Neural cell (in vitro differentiated cells): ENCODE measurements around the gene RPL7A. TPM values are rescaled to one million over a fixed set of nuclear protein-coding genes. Genes with fewer than 3 reads are reported as not detected.
A peak's percentile ranks its signal among the peaks of the same experiment; 100 is the strongest.

Experiments used
- H2AFZ ChIP-seq: fragments of 200-600, 300-800 bp; sonication (generic), shearing (Covaris generic); 2 replicates; pipeline ENCODE4 v1.6.0; 2014; ENCODE audit warnings: low read depth, mild to moderate bottlenecking, antibody characterized with exemption, low read length, moderate library complexity
- H3F3A ChIP-seq: fragments of 200-600 bp; shearing (Covaris generic); 2 replicates; pipeline ENCODE4 v1.6.1; 2016; ENCODE audit warnings: mild to moderate bottlenecking, moderate library complexity, mixed read lengths, antibody characterized with exemption, low read length; ENCODE audit not compliant: insufficient read depth, poor library complexity, severe bottlenecking
- H3K27ac ChIP-seq: fragments of 200-600, 300-800 bp; sonication (generic), shearing (Covaris generic); 2 replicates; pipeline ENCODE4 v1.5.1; 2014; ENCODE audit warnings: mild to moderate bottlenecking, low read length, moderate library complexity
- H3K27me3 ChIP-seq: fragments of 300-800, 200-600 bp; sonication (generic), shearing (Covaris generic); 2 replicates; pipeline ENCODE4 v1.6.0; 2014; ENCODE audit warnings: mild to moderate bottlenecking, low read depth, low read length, moderate library complexity; ENCODE audit not compliant: insufficient read depth
- H3K36me3 ChIP-seq: fragments of 300-800, 200-600 bp; sonication (generic), shearing (Covaris generic); 2 replicates; pipeline ENCODE4 v1.5.1; 2014; ENCODE audit warnings: mild to moderate bottlenecking, antibody characterized with exemption, low read length, moderate library complexity; ENCODE audit not compliant: insufficient read depth
- H3K4me2 ChIP-seq: fragments of 300-800, 200-600 bp; sonication (generic), shearing (Covaris generic); 2 replicates; pipeline ENCODE4 v1.6.0; 2014; ENCODE audit warnings: mild to moderate bottlenecking, low read length
- H3K4me3 ChIP-seq: fragments of 300-800, 200-600 bp; sonication (generic), shearing (Covaris generic); 2 replicates; pipeline ENCODE4 v1.5.1; 2014; ENCODE audit warnings: mild to moderate bottlenecking, low read length, moderate library complexity
- H3K79me2 ChIP-seq: fragments of 200-600 bp; shearing (Covaris generic); replicated peaks from 2 replicates; pipeline ENCODE4 v1.6.0; 2014; ENCODE audit warnings: mild to moderate bottlenecking, low read length, moderate library complexity; ENCODE audit not compliant: insufficient read depth
- H3K9ac ChIP-seq: fragments of 300-800, 200-600 bp; sonication (generic), shearing (Covaris generic); 2 replicates; pipeline ENCODE4 v1.6.1; 2016; ENCODE audit warnings: mild to moderate bottlenecking, low read length, mixed read lengths
- H3K9me2 ChIP-seq: fragments of 200-600 bp; shearing (Covaris generic); 2 replicates; pipeline ENCODE4 v1.6.1; 2016; ENCODE audit warnings: mild to moderate bottlenecking, low read length, mixed read lengths; ENCODE audit not compliant: insufficient read depth
- H3K9me3 ChIP-seq: fragments of 200-600, 300-800 bp; sonication (generic), shearing (Covaris generic); 2 replicates; pipeline ENCODE4 v1.6.1; 2016; ENCODE audit warnings: mild to moderate bottlenecking, mixed run types, low read length, moderate library complexity, mixed read lengths
- H4K20me1 ChIP-seq: fragments of 200-600 bp; shearing (Covaris generic); 2 replicates; pipeline ENCODE4 v1.6.1; 2016; ENCODE audit warnings: mild to moderate bottlenecking, mixed run types; ENCODE audit not compliant: insufficient read depth
- EP300 ChIP-seq: fragments of 450-650 bp; conservative IDR thresholded peaks from 2 replicates; pipeline ENCODE4 v1.6.1; 2014; ENCODE audit warnings: antibody characterized with exemption, mild to moderate bottlenecking, moderate library complexity; ENCODE audit not compliant: poor library complexity, severe bottlenecking
- EZH2 ChIP-seq: fragments of 200-600, 300-800 bp; shearing (Covaris generic), sonication (generic); IDR thresholded peaks from 2 replicates; pipeline ENCODE4 v1.6.1; 2014; ENCODE audit warnings: antibody characterized with exemption, low read length, borderline replicate concordance, mild to moderate bottlenecking; ENCODE audit not compliant: insufficient read depth, poor library complexity, severe bottlenecking
- MXI1 ChIP-seq: fragments of 450-650 bp; conservative IDR thresholded peaks from 2 replicates; pipeline ENCODE4 v1.6.1; 2014; ENCODE audit warnings: antibody characterized with exemption, mild to moderate bottlenecking; ENCODE audit not compliant: poor library complexity, severe bottlenecking
- POLR2AphosphoS5 ChIP-seq: IDR thresholded peaks from 2 replicates; pipeline ENCODE4 v1.6.1; 2012
- RAD21 ChIP-seq: fragments of 450-650 bp; conservative IDR thresholded peaks from 2 replicates; pipeline ENCODE4 v1.6.1; 2014; ENCODE audit warnings: antibody characterized with exemption, mild to moderate bottlenecking, moderate library complexity
- SMC3 ChIP-seq: fragments of 450-650 bp; conservative IDR thresholded peaks from 2 replicates; pipeline ENCODE4 v1.6.1; 2014; ENCODE audit warnings: antibody characterized with exemption, mild to moderate bottlenecking, moderate library complexity; ENCODE audit not compliant: poor library complexity
- TAF1 ChIP-seq: IDR thresholded peaks from 2 replicates; pipeline ENCODE4 v1.6.1; 2012; ENCODE audit warnings: low read depth
- polyA plus RNA-seq: library from polyadenylated mRNA; depleted of rRNA; stranded (reverse); fragments of >200 nt; gene quantifications from 2 replicates; pipeline ENCODE4 v1.2.3, GENCODE V29; 2014
- TF ChIP-seq, protein P1 (sequence below): fragments of 450-650 bp; IDR thresholded peaks from 2 replicates; pipeline ENCODE4 v1.5.1; 2014; ENCODE audit warnings: antibody characterized with exemption, mild to moderate bottlenecking, moderate library complexity; ENCODE audit not compliant: poor library complexity, severe bottlenecking
- TF ChIP-seq, protein P2 (sequence below): IDR thresholded peaks from 2 replicates; pipeline ENCODE4 v1.6.1; 2012; ENCODE audit warnings: borderline replicate concordance

RPL7A gene
- polyA plus RNA-seq, 1 donor from 2014 or later, result 1,987 TPM

DNA sequence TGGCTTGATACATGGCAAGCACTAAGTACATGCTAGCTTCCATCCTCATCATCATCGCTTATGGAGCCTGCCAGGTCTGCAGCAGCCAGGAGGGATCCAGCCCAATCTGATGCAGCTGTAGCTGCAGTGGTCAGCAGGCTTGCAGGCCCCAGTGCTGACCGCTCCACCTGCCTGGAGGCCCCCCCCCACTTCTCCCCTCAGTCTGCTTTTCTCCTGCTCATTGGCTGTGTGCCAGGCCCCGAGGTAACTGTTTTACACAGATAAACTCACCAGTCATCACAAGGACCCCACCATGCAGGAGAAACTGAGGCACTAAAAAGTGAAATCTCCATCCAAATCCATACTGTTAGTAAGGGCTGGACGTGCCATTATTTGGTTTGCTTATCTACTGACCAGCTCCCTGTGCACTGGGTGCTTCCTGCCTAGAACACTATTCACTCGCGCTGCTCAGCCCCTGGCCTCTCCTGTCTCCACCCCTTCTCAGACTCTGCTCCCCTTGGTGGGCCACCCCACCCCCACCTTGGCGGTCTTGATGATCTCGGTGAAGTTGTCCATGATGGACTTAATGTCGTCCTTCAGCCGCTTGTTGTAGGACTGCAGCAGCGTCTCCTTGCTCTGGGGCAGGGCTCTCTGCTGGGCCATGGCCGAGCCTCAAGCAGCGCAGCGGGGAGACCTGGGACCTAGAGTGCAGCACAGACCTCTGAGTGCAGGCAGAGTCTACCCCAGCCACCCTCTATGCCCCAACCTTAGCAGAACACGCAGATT is 1.8 kb upstream of the RPL7A start:
- Histone ChIP-seq H4K20me1 (no peaks in the 10 kb centered on the region), H3K27me3 (no peaks in the 10 kb centered on the region), H2AFZ (no peak overlapping the region), H3K79me2 (peaks cover 25% of the 10 kb centered on the region), H3K9ac (peak overlapping the region; percentile 94), H3K4me3 (peak overlapping the region; percentile 94), H3K9me3 (no peaks in the 10 kb centered on the region), H3K4me2 (peak overlapping the region; percentile 80), H3K9me2 (no peaks in the 10 kb centered on the region), H3K36me3 (no peaks in the 10 kb centered on the region), H3F3A (no peaks in the 10 kb centered on the region), H3K27ac (no peak overlapping the region)
- no peak for TF ChIP-seq POLR2AphosphoS5
- no peak for TF ChIP-seq MXI1
- no peak for TF ChIP-seq TAF1
- TF ChIP-seq SMC3, result no peak
- no peak for TF ChIP-seq RAD21
- TF ChIP-seq EP300, result no peak
- TF ChIP-seq, protein P1, sequence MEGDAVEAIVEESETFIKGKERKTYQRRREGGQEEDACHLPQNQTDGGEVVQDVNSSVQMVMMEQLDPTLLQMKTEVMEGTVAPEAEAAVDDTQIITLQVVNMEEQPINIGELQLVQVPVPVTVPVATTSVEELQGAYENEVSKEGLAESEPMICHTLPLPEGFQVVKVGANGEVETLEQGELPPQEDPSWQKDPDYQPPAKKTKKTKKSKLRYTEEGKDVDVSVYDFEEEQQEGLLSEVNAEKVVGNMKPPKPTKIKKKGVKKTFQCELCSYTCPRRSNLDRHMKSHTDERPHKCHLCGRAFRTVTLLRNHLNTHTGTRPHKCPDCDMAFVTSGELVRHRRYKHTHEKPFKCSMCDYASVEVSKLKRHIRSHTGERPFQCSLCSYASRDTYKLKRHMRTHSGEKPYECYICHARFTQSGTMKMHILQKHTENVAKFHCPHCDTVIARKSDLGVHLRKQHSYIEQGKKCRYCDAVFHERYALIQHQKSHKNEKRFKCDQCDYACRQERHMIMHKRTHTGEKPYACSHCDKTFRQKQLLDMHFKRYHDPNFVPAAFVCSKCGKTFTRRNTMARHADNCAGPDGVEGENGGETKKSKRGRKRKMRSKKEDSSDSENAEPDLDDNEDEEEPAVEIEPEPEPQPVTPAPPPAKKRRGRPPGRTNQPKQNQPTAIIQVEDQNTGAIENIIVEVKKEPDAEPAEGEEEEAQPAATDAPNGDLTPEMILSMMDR, result no peak
- TF ChIP-seq EZH2, result no peak
- TF ChIP-seq, protein P2, sequence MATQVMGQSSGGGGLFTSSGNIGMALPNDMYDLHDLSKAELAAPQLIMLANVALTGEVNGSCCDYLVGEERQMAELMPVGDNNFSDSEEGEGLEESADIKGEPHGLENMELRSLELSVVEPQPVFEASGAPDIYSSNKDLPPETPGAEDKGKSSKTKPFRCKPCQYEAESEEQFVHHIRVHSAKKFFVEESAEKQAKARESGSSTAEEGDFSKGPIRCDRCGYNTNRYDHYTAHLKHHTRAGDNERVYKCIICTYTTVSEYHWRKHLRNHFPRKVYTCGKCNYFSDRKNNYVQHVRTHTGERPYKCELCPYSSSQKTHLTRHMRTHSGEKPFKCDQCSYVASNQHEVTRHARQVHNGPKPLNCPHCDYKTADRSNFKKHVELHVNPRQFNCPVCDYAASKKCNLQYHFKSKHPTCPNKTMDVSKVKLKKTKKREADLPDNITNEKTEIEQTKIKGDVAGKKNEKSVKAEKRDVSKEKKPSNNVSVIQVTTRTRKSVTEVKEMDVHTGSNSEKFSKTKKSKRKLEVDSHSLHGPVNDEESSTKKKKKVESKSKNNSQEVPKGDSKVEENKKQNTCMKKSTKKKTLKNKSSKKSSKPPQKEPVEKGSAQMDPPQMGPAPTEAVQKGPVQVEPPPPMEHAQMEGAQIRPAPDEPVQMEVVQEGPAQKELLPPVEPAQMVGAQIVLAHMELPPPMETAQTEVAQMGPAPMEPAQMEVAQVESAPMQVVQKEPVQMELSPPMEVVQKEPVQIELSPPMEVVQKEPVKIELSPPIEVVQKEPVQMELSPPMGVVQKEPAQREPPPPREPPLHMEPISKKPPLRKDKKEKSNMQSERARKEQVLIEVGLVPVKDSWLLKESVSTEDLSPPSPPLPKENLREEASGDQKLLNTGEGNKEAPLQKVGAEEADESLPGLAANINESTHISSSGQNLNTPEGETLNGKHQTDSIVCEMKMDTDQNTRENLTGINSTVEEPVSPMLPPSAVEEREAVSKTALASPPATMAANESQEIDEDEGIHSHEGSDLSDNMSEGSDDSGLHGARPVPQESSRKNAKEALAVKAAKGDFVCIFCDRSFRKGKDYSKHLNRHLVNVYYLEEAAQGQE, result no peak

DNA sequence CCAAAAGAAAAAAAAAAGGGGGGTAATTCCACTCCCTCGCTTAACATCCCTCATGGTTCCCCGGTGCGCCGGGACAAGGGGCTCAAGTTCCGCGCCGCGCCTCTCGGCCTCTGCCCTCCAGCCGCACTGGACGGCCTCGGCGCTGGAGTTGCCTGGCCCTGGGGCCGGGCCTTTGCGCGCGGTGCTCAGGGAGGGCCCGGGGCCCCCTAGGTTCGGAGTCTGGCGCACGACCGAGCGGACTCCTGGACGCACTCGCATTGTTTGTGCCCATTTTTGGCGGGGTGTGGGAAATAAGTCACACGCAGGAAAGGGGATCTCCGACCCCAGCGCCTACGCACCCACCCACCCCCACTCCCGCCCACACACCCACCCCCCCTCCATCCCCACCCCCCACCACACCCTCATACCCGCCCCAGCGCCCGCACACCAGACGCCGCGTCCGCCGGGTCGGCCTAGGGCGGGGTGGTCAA is 468 bp upstream of the RPL7A start:
- Histone ChIP-seq H3K9me3 (no peaks in the 10 kb centered on the region), H3K27me3 (no peaks in the 10 kb centered on the region), H3K4me3 (peak overlapping the region; percentile 94), H3K79me2 (peaks cover 25% of the 10 kb centered on the region), H3K4me2 (peak overlapping the region; percentile 80), H3K9ac (peak overlapping the region; percentile 94), H3K9me2 (no peaks in the 10 kb centered on the region), H2AFZ (peak overlapping the region; percentile 21), H3K36me3 (peaks cover 6% of the 10 kb centered on the region), H4K20me1 (no peaks in the 10 kb centered on the region), H3K27ac (peak overlapping the region; percentile 88), H3F3A (no peaks in the 10 kb centered on the region)
- TF ChIP-seq EZH2 (no peak), TAF1 (no peak), EP300 (no peak), MXI1 (no peak), SMC3 (no peak), POLR2AphosphoS5 (no peak), RAD21 (no peak)
- TF ChIP-seq, protein P2, result no peak
- TF ChIP-seq, protein P1, result no peak
